ENCODE results near the gene UBASH3B.
"Not testable (repeated sequence)": the region's sequence is repeated elsewhere in the genome, so short reads cannot be mapped to it uniquely, and the experiment has no call there.

The UBASH3B gene

DNA sequence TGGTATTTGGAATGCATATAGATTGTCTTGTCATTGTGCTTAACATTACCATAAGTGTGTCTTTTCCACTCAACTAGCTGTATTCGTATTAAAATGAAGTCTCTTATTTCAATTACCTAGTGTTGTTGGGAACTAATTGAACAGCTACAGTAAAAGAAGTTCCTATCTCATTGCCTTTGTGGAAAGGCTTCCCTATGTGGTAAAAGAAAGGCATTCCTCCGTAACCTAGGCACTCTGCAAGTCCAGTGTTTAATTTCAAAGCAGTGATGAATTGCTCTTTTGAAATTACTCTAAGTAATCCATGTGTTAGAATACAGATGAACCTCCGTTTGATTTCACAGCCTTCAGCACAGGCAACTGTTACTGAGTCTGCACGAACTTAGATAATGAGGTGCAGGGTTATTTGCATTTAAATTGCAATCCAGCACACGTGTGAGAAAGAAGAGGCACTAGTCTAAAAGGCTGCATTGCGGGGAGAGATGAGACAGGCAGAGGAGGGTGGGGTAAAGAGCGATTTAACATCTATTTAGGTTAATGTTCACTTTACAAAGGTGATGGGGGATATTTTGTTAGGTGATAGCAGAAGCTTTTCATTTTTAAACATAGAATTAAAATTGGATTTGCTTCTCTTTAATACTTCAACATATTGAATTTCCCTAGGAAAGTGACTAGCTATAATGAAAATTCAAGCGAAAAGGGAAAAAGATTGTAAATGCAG is 157.8 kb downstream of the UBASH3B start:
- DNase-seq (ENCODE audit: low spot score) = no peak

DNA sequence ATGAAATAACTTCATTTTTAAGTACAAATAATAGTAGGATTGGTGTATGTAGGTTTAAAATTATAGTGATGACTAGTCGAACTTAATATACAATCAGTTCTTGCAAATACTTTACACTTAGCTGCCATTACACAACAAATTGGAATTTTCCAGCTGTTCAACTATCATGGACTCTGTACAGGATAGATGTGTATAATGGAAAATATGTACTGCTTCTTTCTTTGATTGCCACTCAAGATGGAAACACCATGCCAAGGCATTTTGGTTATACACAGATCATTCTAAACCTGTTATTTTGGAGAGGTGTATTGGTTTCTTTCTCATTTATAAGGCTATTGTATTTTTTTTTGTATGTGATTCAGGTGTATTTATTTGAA is 158.4 kb downstream of the UBASH3B start:
- DNase-seq (ENCODE audit: low spot score) = no peak

DNA sequence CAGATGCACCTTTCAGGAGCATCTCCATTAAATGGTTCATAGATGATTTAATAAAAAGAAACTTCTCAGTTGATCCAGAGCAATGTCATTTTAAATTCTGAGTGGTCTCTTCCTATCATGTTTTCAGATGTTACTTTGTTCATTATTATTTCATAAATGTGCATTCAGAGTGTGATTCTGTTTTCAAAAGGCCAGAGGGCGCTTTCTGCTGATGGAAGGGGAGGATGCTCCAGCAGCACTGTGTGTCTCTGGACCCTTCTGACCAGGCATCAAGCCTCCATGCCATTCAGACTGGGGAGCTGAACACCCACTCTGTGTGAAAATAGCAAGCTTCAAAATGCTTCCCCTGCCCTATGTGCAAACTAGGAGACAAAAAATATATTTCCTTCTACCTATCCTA is 158.9 kb downstream of the UBASH3B start:
- no peak for DNase-seq (ENCODE audit: low spot score)

DNA sequence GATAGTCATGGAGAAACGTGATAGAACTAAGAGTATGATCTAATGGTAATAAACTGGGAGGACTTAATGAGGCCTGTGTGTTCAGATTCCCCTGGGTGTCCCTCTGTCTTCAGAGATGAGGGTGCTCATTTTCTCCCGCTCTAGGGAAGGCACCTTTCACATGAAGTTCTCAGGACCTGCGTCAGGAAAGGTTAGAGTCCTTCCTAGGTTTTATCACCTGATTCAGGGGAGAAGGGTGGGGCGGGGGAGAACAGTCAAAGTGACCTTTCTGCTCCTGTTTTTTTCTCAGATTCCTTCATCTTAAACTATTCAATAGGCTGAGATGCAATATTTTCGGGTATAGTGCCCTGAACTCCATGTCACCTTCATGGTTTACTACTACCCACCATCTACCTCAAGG is 160.4 kb downstream of the UBASH3B start:
- DNase-seq (ENCODE audit: low spot score) = no peak

DNA sequence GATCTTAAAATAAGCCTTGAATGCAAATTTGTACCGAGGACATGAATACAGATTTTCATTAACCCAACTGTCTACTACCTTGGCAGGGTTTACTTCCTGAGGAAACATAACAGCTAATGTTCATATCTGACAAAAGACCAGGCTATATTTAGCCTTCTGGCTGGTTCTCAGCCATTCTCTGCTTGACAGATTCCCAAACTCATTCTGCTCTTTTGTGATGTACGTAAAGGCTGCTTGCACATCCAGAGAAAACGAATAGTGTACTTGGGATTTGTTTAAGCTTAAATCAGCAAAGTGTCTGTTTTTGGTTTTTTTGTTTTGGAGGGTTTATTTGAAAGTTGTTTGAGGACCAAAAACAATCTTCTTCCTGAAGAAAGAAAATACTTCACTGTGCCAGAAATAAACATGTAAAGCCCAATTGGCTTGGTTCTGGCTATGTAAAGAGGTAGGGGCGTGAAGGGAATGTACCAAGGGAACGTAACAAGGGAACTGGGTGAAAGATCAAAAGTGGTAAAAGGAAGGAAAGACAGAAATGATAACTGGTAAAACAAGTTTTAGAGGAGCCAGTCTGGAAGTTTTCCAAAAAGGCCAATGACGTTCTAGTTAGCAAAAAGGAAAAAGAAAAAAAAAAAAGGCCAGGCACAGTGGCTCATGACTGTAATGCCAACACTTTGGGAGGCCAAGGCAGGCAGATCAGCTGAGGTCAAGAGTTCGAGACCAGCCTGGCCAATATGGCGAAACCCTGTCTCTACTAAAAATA is 161.4 kb downstream of the UBASH3B start:
- DNase-seq (ENCODE audit: low spot score) = no peak

DNA sequence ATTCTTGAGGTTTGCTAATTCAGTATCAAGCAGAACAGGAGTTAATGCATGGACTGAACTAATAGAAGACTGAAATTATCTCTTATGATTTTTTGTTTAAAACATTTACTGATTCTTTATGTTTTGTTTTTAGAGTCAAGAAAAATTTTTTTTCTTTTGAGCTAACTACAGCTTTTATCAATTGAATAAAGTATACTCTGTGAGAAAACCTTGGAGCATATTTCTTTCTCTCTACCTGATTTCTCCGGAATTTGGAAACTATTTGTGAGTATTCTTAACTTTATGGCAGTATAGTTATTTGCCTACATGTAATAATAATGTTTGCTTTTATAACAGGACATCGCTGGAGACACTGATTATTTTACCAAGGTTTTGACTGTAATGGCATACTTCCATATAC is 164.6 kb downstream of the UBASH3B start:
- DNase-seq (ENCODE audit: low spot score) = no peak

DNA sequence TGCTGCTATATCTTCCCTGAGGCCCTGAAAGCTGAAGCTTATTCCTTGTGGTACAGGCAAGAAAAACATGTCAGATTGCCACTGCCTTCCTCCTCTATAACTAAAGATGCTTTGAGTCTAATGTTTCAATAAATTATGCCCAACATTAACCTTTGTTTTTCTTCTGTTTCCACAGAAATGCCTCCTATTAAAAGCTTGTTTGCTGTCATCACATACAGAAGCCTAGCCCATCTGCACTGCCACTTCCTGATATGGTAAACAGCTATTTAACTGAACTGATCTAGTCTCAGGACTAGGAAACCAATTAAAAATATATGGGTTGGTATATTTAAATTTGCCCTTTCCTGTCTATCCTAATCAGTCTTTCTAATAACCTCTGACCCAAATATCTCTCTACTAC is 165.6 kb downstream of the UBASH3B start:
- DNase-seq (ENCODE audit: low spot score) = no peak

DNA sequence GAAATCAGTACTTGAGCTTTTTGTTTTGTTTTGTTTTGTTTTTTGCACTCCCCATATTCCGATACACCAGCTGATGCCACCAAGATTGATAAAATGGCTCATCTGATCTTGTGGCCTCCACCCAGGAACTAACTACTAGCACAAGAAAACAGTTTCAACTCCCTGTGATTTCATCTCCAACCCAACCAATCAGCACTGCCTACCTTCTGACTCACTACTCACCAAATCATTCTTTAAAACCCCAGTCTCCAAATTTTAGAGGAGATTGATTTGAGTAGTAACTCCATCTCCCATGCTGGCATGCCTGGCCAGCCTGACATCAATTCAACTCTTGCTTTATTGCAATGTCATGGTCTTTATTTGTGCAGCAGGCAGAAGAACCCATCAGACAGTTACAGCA is 166.7 kb downstream of the UBASH3B start:
- DNase-seq (ENCODE audit: low spot score) = no peak

DNA sequence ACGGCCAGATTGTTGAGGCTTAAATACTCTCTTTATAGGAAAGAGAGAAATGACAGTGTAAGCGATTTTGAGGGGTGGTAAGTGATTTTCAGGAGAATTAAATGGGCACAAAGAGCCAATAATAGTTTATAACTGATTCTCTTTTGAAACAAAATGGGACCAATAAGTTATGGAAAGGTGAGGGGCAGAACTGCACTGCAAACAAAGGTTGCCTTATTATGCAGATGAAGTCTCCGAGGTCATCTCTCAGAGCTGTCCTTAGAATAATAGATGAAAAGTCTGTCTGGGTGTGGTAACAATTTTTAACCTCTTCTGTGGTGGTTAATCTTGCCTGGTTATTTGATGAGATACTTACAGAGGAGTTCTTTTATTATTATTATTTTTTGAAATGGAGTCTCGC is 168.0 kb downstream of the UBASH3B start:
- DNase-seq (ENCODE audit: low spot score) = no peak

DNA sequence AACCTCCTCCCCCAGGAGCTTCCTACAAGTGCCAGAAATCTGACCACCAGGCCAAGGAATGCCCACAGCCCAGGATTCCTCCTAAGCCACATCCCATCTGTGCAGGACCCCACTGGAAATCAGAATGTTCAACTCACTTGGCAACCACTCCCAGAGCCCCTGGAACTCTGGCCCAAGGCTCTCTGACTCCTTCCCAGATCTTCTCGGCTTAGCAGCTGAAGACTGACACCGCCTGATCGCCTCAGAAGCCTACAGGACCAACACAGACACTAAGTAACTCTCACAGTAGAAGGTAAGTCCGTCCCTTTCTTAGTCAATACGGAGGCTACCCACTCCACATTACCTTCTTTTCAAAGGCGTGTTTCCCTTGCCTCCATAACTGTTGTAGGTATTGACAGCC is 173.8 kb downstream of the UBASH3B start:
- not testable (repeated sequence) for DNase-seq (ENCODE audit: low spot score)

DNA sequence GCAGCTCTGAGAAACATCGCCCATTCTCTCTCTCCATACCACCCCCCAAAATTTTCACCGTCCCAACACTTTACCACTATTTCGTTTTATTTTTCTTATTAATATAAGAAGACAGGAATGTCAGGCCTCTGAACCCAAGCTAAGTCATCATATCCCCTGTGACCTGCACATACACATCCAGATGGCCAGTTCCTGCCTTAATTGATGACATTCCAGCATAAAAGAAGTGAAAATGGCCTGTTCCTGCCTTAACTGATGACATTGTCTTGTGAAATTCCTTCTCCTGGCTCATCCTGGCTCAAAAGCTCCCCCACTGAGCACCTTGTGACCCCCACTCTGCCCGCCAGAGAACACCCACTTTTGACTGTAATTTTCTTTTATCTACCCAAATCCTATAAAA is 176.8 kb downstream of the UBASH3B start:
- not testable (repeated sequence) for DNase-seq (ENCODE audit: low spot score)

DNA sequence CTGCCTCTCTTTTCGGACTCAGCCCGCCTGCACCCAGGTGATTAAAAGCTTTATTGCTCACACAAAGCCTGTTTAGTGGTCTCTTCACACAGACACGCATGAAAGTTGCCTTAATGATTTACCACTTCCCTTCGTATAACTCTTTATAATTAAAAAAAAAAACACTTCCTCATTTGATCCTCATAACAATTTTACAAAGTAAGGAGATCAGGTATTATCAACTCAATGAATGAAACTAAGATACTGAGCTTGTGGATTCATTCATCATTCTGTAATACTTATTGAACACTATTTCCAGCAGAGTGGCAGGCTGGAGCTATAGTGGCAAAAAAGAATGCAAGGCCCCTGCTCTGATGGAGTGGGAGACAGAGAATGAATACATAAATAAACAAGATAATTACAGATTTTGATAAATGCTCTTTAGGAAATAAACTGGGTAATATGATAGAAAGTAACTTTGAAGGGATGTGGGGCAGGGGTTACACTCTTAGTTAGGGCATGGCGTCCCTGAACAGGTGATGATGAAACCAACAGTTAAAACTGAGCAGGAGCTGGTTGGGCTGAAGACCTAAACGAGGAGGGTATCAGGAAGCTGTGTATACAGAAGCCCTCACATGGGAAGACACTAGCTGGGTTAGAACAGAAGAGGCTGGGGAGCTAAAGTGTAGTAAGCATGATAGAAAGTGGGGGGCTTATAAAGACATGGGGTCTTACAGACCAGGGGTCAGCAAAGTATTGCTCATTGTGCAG is 177.4 kb downstream of the UBASH3B start:
- no peak for DNase-seq (ENCODE audit: low spot score)

DNA sequence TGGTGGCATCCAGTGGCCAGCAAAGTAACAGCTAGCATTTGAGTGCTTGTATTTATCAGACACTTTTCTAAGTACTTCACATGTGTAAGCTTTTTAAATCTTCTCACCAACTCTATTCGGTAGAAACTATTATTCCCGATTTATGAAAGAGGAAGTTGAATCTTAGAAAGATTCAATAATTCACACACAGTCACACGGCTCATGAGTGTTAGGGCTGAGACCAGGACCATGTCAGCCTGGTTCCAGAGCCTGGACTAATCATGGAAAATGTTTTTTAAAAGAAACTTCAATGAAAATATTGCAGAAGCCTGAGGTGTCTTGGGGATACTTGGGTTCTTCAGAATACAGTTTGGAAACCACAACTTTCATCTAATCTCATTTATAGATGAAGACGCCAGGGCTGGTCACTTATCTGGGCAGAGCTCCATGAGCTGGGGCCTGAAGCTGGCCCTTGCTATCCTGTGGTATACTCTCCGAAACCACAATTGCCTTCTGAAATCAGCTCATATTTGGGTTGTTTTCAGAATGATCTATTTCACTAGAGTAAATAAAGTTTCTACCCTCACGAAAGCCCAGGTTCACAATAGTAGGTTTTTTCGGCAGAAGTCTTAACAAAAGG is 178.4 kb downstream of the UBASH3B start:
- no peak for DNase-seq (ENCODE audit: low spot score)

DNA sequence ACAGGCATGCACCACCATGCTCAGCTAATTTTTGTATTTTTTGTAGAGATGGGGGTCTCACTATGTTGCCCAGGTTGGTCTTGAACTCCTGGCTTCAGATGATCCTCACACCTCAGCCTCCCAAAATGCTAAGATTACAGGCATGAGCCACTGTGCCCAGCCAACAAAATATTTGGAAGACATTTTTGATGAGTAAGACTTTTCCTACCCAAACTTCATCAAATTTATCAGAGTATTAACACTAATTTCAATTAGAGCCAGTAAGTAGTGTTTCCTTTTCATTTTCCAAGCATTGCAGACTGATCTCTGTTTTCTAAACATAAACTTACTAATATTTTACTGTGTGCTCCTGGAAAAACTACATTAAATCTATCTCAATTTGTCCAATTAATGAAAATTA is 181.4 kb downstream of the UBASH3B start:
- DNase-seq (ENCODE audit: low spot score) = no peak

DNA sequence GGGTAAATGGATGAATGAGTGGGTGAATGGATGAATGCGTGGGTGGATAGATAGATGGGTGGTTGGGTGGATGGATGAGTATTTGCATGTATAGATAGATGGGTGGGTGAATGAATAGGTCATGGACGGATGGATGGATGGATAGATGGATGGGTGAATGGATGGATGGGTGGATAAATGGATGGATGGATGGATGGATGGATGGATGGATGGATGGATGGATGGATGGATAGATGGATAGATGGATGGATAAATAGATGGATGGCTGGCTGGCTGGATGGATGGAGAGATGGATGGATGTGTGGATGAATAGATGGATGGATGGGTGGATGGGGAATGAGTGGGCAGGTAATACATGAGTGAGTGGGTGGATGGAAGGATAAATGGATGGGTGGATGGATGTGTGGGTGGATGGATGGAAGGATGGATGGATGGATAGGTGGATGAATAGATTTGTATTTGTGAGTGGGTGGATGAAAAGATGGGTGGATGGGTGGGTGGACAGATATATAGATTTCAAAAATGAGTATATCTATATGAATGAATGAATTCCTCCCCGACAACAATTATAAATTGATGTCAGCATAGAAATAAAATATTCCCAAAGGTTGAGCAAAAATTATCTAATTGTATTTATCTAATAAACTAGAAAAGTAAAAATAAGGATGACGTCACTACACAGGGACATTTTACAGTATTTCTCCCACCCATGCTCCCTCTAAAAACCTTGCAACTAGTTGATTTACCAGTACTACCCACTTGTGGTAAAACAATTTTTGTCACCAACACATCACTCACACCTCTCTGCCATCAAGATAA is 182.2 kb downstream of the UBASH3B start:
- DNase-seq (ENCODE audit: low spot score) = no peak

DNA sequence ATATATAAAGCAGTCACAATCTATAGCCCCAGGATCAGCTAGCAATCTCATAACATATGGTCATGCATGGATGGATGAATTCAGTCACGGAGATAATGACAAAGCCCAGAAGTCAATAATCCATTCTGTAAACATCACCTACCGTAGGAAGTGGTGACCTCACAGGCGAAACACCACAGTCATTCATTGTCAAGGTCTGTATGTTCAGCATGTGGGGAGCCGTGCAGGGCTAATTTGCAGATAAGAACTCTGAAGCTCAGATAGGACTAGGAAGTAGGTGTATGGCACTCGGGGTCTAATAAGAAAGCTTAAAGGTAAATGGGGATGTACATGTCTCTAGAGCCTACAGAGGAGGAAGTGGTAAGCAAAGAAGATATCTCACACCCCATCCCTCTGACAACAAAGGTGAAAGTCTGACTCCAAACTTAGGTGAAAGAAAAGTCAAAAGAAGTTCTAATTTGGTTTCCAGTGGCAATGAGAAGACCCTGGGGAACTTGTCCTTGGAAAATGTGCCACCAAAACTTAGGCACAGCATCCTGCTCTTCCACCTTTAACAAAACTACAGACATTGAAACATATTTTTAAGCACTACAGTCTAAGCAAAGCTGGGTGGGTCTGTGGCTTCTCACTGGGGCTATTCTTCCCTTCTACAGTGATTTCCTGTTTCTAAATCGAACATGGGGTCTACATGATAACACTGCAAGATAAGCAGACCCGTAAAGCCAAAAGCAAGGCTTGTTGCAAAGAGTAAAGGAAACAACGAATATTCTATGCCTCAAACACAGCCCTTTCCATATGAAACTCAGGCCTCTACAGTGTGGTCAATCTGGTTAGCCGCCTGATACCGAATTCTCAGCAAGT is 188.0 kb downstream of the UBASH3B start:
- no peak for DNase-seq (ENCODE audit: low spot score)

DNA sequence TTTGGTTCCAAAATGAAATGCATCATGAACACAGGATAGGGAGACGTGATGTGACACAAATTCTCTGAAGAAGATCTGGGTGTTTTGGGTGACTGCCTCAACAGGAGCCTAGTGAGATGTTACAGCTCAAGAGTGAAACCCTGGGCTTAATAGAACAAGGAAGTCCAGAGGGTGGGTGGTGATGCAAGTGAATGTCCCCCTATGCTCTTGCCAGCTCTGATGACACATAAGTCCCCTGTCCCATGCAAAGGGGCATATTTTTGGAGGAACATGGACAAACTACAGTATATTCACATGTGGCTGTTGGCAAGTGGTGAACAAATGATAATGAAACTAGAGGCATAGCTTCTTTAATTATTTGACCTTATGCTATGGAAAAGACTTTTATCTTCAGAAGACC is 191.9 kb downstream of the UBASH3B start:
- no peak for DNase-seq (ENCODE audit: low spot score)

DNA sequence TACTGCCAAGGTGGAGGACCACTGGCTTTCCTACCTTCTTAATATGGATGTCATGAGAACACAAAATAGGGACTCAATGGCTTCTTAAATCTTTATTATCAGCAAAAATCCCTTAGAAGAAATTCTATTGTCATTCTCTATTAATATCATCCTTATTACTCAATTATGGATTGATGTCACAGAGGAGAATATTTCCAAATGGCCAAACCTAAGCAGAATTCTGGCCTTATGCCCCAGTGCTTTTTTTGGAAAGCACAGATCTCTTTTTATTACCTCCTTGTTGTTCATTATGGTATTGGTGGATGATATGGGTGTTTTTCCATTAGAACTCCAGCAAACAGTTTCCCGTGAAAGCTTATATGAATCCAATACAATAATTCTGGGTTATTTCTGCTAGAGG is 192.7 kb downstream of the UBASH3B start:
- DNase-seq (ENCODE audit: low spot score) = no peak

DNA sequence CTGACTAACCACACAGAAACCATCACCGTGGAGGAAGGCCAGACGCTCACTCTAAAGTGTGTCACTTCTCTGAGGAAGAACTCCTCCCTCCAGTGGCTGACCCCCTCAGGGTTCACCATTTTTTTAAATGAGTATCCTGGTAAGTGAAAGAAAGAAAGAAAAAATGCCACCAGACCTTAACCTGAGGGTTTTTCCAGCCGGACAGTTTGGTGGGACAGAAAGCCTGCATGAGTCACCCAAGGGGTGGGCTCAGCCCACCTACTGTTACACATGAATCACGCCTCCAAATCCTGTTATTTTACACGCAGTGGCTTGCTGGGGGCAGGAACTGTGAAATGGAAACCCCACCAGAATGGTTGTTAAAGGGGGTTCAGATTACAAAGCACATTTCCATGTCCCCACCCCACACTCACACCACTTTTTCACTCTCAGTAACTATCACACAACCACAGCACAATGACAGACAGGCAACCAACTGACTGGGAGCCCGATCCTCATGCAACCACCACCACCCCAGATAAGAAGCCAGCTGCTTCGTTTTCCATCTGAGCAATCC is 194.6 kb downstream of the UBASH3B start:
- DNase-seq (ENCODE audit: low spot score) = no peak

DNA sequence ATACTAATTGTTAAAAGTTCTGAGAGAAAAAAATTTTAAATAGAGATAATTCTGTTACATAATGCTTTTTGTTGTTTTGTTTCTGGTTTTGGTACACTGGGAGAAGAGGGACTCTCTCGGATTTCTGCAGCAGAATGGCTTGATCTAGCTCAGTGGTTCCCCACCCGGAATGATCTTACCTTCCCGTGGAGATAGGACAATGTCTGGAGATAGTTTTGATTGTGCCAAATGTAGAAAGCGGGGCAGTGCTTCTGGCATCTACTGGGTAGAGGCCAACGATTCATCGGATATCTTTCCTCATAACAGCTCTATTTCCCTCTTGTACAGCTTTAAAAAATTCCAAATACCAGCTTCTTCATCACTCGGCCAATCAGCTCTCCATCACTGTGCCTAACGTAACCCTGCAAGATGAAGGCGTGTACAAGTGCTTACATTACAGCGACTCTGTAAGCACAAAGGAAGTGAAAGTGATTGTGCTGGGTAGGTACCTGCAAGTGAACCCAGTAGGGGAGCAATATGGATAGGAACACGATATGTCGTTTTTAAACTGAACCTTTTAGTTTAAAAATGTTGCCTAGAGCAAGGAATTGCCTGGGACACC is 195.9 kb downstream of the UBASH3B start:
- DNase-seq (ENCODE audit: low spot score) = no peak

Data from left forelimb (tissue), 1 donor.